ENCODE results near the gene GRB7. TPM values are rescaled to one million over a fixed set of nuclear protein-coding genes. Genes with fewer than 3 reads are reported as not detected.

GRB7 gene
- total RNA-seq, 2 donors from 2014 or later = 25.4 to 39.9 TPM

DNA sequence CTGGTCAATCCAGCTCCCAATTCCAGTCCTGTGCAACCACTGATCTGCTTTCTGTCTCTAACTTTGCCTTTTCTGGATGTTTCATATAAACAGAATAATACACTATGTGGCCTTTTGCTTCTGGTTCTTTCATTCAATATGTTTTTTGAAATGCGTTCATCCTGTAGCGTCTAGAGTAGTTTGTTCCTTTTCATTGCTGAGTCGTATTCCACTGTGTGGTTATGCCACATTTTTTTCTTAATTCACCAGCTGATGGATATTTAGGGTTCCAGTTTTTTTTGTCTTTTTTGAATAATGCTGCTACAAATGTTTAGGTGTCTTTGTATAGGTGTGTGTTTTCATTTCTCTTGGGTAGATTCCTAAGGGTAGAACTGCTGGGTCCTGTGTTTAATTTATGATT lies 5.2 kb upstream of the GRB7 start:
- Histone ChIP-seq H3K27me3 (no peaks in the 10 kb centered on the region), H3K9me3 (no peaks in the 10 kb centered on the region), H3K4me3 (no peak overlapping the region), H3K36me3 (replicated peaks in 1 of 2; ENCODE audit: insufficient read depth in 1 of 2, low read depth in 2 of 2) (no peaks in the 10 kb centered on the region), H3K27ac (no peak overlapping the region), H3K4me1 (peaks cover 29% of the 10 kb centered on the region)
- 92 to 96% methylated on average over 3 of the region's 3 CpGs for WGBS, 2 donors
- no peak for ATAC-seq
- intact Hi-C loops (cut with DNase I) = no loop called here
- DNase-seq = no peak
- no peak for TF ChIP-seq POLR2A (IDR thresholded peaks at IDR 0.05)
- TF ChIP-seq, protein P1, sequence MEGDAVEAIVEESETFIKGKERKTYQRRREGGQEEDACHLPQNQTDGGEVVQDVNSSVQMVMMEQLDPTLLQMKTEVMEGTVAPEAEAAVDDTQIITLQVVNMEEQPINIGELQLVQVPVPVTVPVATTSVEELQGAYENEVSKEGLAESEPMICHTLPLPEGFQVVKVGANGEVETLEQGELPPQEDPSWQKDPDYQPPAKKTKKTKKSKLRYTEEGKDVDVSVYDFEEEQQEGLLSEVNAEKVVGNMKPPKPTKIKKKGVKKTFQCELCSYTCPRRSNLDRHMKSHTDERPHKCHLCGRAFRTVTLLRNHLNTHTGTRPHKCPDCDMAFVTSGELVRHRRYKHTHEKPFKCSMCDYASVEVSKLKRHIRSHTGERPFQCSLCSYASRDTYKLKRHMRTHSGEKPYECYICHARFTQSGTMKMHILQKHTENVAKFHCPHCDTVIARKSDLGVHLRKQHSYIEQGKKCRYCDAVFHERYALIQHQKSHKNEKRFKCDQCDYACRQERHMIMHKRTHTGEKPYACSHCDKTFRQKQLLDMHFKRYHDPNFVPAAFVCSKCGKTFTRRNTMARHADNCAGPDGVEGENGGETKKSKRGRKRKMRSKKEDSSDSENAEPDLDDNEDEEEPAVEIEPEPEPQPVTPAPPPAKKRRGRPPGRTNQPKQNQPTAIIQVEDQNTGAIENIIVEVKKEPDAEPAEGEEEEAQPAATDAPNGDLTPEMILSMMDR (IDR thresholded peaks at IDR 0.05) = no peak

DNA sequence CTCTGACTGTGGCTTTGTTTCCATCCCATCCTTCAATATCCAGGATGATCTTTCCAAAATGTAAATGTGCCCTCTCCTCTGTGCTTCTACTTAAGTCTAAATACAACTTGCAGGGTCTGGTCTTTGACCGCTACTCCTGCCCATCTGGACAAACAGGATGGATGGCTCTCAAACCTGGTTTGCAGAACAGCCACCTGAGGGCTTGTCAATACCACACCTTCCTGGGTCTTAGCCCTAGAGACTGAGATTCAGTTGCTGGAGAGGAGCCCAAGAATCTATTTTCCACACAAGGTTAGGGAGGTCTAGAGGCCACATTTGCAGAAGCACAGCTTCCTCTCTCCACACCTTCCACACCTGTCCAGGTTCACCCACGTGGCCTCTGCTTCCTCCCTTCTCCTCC lies 1.9 kb upstream of the GRB7 start:
- intact Hi-C loops (cut with DNase I) = no loop called here
- Histone ChIP-seq H3K27me3 (no peaks in the 10 kb centered on the region), H3K36me3 (replicated peaks in 1 of 2; ENCODE audit: insufficient read depth in 1 of 2, low read depth in 2 of 2) (no peaks in the 10 kb centered on the region), H3K4me3 (no peak overlapping the region), H3K9me3 (no peaks in the 10 kb centered on the region), H3K4me1 (peaks cover 25% of the 10 kb centered on the region), H3K27ac (peak overlapping the region in 2 of 4 donors; percentile 95 to 98)
- DNase-seq (no peak), ATAC-seq (no peak)
- 76 to 81% methylated on average over 2 of the region's 2 CpGs for WGBS, 2 donors
- TF ChIP-seq, protein P1 (IDR thresholded peaks at IDR 0.05) = no peak
- TF ChIP-seq POLR2A (IDR thresholded peaks at IDR 0.05) = no peak

DNA sequence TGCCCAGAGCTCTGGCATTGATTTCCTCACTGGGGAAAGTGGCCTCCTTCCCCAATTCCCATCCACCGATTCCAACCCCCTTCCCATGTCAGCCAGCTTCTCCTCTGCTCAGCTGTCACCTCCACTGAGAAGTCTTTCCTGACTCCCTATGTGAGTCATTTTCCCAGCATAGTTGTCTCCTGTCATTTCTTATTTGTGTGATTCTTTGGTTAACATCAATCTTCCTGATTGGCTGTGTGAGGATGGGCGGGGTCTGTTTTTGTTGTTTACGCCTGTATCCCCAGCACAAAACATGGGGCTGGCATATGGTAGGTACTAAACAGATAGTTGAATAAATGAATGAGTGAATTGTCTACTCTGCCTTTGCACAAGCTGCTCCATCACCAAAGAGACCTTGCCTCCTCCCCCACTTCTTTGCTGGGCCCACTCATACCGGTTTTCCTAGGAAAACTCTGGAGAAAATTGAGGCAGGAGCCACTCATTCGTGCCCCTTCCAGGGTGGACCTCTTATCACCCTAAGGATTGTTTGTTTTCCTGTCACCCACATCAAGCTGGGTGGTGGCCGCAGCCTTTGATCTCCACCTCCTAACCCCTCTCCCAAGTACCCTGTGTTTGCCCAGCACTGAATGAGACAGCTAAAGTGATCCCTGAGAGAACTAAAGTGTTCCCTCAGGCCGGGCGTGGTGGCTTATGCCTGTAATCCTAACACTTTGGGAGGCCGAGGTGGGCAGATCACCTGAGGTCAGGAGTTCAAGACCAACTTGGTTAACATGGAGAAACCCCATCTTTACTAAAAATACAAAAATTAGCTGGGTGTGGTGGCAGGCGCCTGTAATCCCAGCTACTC lies 1.2 kb upstream of the GRB7 start:
- Histone ChIP-seq H3K36me3 (replicated peaks in 1 of 2; ENCODE audit: insufficient read depth in 1 of 2, low read depth in 2 of 2) (no peaks in the 10 kb centered on the region), H3K27me3 (no peaks in the 10 kb centered on the region), H3K9me3 (no peaks in the 10 kb centered on the region), H3K27ac (peak overlapping the region; percentile 95 to 99 (median 98)), H3K4me3 (no peak overlapping the region), H3K4me1 (peaks cover 32% of the 10 kb centered on the region)
- intact Hi-C loops (cut with DNase I) = no loop called here
- DNase-seq (no peak), ATAC-seq (no peak)
- TF ChIP-seq, protein P1 (IDR thresholded peaks at IDR 0.05) = no peak
- TF ChIP-seq POLR2A (IDR thresholded peaks at IDR 0.05) = no peak
- WGBS, 2 donors = 39 to 43% methylated on average over 10 of the region's 10 CpGs

DNA sequence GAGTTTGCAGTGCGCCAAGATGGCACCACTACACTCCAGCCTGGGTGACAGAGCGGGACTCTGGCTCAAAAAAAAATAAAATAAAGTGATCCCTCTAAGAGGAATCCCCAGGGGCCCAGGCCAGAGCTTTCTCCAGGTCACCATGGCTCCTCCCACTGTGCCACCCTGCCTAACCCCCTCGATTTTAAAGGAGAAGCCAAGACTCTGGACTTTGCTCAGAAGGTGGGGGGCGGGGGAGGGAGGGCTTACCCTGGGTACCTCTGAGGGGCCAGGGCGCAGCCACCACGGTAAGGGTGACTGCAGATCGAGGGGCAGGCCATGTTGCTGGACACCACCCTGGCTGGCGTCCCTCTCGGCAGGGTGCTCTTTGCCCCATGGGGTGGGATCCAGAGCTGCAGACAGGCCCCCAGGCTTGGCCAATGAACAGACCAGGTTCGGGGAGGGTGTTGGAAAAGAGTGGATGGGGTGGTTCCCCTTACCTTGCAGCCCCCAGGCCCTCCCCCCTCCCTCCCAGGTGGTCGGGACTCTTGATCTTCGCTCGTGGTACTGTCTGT lies 455 bp upstream of the GRB7 start:
- peak overlapping the region in 1 of 2 donors; percentile 64 for H3K4me3 ChIP-seq
- peak overlapping the region; percentile 95 to 99 (median 98) for H3K27ac ChIP-seq
- peak; percentile 18 for ATAC-seq
- H3K27me3 ChIP-seq = no peaks in the 10 kb centered on the region
- TF ChIP-seq, protein P1 (IDR thresholded peaks at IDR 0.05) = no peak
- TF ChIP-seq POLR2A (IDR thresholded peaks at IDR 0.05) = no peak
- WGBS, 2 donors = 6 to 13% methylated on average over 12 to 13 of the region's 13 CpGs
- DNase-seq = peak; percentile 62 to 74 (median 70)
- no peaks in the 10 kb centered on the region for H3K36me3 ChIP-seq (replicated peaks in 1 of 2; ENCODE audit: insufficient read depth in 1 of 2, low read depth in 2 of 2)
- peaks cover 39% of the 10 kb centered on the region for H3K4me1 ChIP-seq
- intact Hi-C loops (cut with DNase I) = no loop called here
- H3K9me3 ChIP-seq = no peaks in the 10 kb centered on the region
